Progenitor cell of endocrine pancreas (in vitro differentiated cells): Measurements from ENCODE around the gene TMEM89. TPM values are rescaled to one million over a fixed set of nuclear protein-coding genes. Genes with fewer than 3 reads are reported as not detected.

Experiments used
- DNase-seq: peaks from one replicate; pipeline ENCODE4 v3.0.0; 2021; ENCODE audit warnings: low spot score; ENCODE audit not compliant: unreplicated experiment
- H3K27ac Mint-ChIP-seq: 2 replicates; pipeline ENCODE4 v1.8.0; 2021; ENCODE audit warnings: mild to moderate bottlenecking, moderate library complexity, mixed read lengths
- H3K27me3 Mint-ChIP-seq: 2 replicates; pipeline ENCODE4 v1.8.0; 2021; ENCODE audit warnings: mixed read lengths
- H3K36me3 Mint-ChIP-seq: 2 replicates; pipeline ENCODE4 v1.8.0; 2022; ENCODE audit warnings: mixed read lengths; ENCODE audit not compliant: insufficient read depth
- H3K4me1 Mint-ChIP-seq: 2 replicates; pipeline ENCODE4 v1.8.0; 2021; ENCODE audit warnings: low read depth, mixed read lengths
- H3K4me3 Mint-ChIP-seq: 2 replicates; pipeline ENCODE4 v1.8.0; 2021; ENCODE audit warnings: low read depth, mild to moderate bottlenecking, moderate library complexity, mixed read lengths
- H3K9me3 Mint-ChIP-seq: 2 replicates; pipeline ENCODE4 v1.8.0; 2021; ENCODE audit warnings: low read depth, mixed read lengths
- CTCF ChIP-seq: fragments of 200-600 bp; sonication (generic); IDR thresholded peaks from one replicate; pipeline ENCODE4 v1.5.0; 2021; ENCODE audit warnings: antibody characterized with exemption, mild to moderate bottlenecking; ENCODE audit not compliant: unreplicated experiment
- total RNA-seq: library from RNA; stranded (reverse); gene quantifications from 2 replicates; pipeline ENCODE4 v1.2.1, GENCODE V29; 2021

The TMEM89 gene
- total RNA-seq, 1 donor from 2014 or later, result not detected

DNA sequence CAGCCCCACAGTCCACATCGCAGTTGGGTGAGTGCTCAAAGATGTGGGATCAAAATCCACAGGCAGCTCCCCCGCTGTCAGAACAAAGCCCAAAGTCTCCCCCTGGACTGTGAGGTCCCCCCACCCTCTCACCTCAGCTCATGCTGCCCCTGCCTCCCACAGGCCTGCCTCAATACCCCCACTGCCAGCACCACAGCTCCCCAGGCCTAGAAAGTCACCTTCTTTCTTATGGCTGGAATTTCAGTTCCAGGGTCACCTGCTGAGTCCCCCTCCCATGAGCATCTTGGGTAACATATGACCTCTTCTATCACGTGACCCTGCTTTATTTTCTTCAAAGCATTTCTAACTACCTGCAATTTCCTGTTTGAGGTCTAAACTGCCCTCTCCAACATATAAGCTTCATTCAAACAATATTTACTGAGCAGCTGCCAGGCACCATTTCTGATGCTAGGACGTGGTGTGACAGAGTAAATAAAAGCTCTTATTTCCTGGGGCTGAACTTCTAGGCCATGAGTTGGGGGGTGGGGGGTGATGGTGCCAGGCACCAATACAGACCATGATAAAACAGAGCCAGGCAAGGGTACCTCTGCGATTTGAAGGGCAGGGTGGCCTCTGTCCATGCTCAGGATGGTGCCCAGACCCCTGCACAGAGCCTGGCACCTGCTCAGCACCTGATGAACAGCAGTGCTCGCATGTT lies 2.4 kb upstream of the TMEM89 start:
- Mint-ChIP-seq H3K27ac (peak overlapping the region; percentile 18), H3K4me1 (peaks cover 6% of the 10 kb centered on the region)
- no peak for TF ChIP-seq CTCF

DNA sequence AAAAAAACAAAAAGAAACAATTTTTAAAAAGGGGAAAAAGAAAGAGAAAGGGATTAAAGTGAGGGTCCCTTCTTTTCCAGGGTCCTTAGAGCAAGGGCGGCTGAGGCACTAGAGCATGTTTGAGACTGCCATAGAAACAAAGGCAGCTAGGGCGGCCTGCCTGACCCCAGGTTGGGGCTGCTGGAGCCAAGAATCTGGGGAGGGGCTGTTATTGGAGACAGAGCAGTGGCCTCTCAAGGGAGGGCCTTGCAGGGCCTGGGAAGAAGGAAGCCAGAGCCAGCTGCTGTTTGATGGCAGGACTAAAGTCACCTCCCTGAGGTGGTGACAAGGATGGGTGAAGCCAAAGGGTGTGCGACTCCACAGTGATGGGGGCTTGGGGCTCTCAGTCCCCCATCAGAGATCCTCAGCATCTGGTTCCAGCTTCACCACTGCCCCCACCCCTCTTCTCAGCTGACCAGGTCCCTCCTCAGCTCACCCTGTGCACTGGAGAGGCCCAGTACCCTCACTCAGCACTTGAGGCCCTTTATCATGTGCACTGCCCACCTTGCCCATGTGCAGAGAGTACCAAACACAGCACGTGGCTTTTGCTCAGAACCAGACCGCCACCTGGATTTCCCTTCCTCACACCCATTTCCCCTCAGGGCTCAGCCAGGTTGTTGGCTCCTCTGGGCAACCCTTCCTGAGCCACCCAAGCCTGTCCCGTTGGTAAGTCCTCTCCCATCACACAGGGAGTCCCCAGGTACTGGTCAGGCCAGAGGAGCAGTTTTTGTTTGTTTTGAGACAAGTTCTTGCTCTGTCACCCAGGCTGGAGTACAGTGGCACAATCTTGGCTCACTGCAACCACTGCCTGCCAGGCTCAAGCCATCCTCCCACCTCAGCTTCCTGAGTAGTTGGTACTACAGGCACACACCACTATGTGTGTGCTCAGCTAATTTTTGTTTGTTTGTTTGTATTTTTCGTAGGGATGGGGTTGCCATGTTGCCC lies 1.7 kb downstream of the TMEM89 start:
- no peak for DNase-seq
- Mint-ChIP-seq H3K9me3 (peaks cover 7% of the 10 kb centered on the region), H3K27ac (no peak overlapping the region), H3K4me3 (no peak overlapping the region), H3K27me3 (no peaks in the 10 kb centered on the region), H3K4me1 (peaks cover 6% of the 10 kb centered on the region), H3K36me3 (peaks cover 14% of the 10 kb centered on the region)
- TF ChIP-seq CTCF, result no peak

More for the DNA sequence above, 2.4 kb upstream of the TMEM89 start:
- DNase-seq, result no peak
- peaks cover 6% of the 10 kb centered on the region for H3K36me3 Mint-ChIP-seq
- H3K27me3 Mint-ChIP-seq, result no peaks in the 10 kb centered on the region
- H3K4me3 Mint-ChIP-seq, result no peak overlapping the region
- no peaks in the 10 kb centered on the region for H3K9me3 Mint-ChIP-seq

GRCh38 chr3:48617559-48617958 lies 4.0 kb downstream of the TMEM89 start:
- DNase-seq, result no peak
- TF ChIP-seq CTCF, result no peak
- peaks cover 14% of the 10 kb centered on the region for H3K36me3 Mint-ChIP-seq
- peaks cover 3% of the 10 kb centered on the region for H3K4me1 Mint-ChIP-seq
- H3K4me3 Mint-ChIP-seq, result no peak overlapping the region
- H3K9me3 Mint-ChIP-seq, result peaks cover 7% of the 10 kb centered on the region
- H3K27me3 Mint-ChIP-seq, result no peaks in the 10 kb centered on the region
- no peak overlapping the region for H3K27ac Mint-ChIP-seq

DNA sequence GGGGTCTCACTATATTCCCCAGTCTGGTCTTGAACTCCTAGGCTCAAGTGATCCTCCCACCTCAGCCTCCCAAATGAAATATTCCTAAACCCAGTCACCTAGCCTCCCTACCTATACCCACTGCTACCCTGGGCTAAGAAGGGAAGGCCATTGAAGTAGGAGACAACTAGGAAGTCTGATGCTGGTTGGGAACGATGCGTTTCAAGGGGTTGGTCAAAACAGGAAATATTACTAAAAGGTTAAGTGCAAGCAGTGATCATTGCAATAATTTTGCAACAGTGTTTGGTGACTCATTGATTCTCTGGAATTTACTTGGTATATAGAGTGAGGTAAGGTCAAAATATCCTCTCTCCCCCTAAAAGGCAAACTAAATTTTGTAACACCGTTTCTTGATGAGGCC lies 7.5 kb downstream of the TMEM89 start:
- Mint-ChIP-seq H3K36me3 (peaks cover 13% of the 10 kb centered on the region), H3K4me1 (peaks cover 15% of the 10 kb centered on the region), H3K27ac (no peak overlapping the region), H3K4me3 (no peak overlapping the region), H3K27me3 (no peaks in the 10 kb centered on the region), H3K9me3 (peaks cover 7% of the 10 kb centered on the region)
- TF ChIP-seq CTCF, result no peak
- DNase-seq, result no peak

DNA sequence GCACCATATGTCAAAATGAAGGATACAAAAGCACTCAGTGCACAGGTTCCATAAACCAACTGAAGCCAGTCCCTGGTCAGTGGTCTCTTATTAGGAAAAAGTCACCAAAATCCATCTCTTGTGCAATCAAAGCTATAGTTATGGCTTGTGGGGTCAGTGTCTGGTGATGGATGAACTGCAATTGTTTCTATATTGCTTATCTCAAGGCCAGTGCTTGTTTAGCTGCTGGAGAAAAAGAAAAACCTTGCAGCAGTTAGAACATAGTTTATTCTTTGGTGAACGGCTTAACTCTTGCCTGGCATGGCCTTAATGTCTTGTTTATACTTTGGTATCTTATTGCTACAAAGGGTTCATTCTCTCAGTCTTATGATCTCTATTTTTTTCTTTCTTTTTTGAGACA lies 9.3 kb downstream of the TMEM89 start:
- Mint-ChIP-seq H3K9me3 (peaks cover 3% of the 10 kb centered on the region), H3K36me3 (peaks cover 11% of the 10 kb centered on the region), H3K27me3 (no peaks in the 10 kb centered on the region), H3K4me3 (no peak overlapping the region), H3K27ac (peak overlapping the region; percentile 92), H3K4me1 (peaks cover 23% of the 10 kb centered on the region)
- DNase-seq, result no peak
- TF ChIP-seq CTCF, result no peak
